H1 (cell line): Measurements from ENCODE around the gene RNASE1. TPM values are rescaled to one million over a fixed set of nuclear protein-coding genes. Genes with fewer than 3 reads are reported as not detected.

Source experiments
- CTCF ChIA-PET: fragments of 300-600 bp; sonication (Branson Sonifier 250); formaldehyde crosslinking; loops from one replicate; lab custom pipeline; 2021; ENCODE audit not compliant: partially characterized antibody; lab: Charles Lee
- POLR2A ChIA-PET: fragments of 300-600 bp; sonication (Branson Sonifier 250); formaldehyde crosslinking; loops from one replicate; lab custom pipeline; 2021; ENCODE audit warnings: inconsistent platforms; ENCODE audit not compliant: partially characterized antibody; lab: Charles Lee
- DNase-seq, 2 experiments: peaks; one replicate each; pipeline versions ENCODE4 v3.0.0 to v3.0.0-alpha.2; 2010 to 2022; ENCODE audit warnings: low spot score in 2 of 2, low read depth in 1 of 2, mixed read lengths in 1 of 2
- FAIRE-seq: peaks from 2 replicates; lab custom pipeline; 2011; peaks lifted over from hg19 to GRCh38; lab: Jason Lieb, UNC
- H2AFZ ChIP-seq: 2 replicates; pipeline ENCODE4 v1.8.1; 2012; ENCODE audit warnings: low read length, inconsistent platforms
- H2AK5ac ChIP-seq: 2 replicates; pipeline ENCODE4 v1.6.1; 2013; ENCODE audit warnings: low read depth, low read length
- H2BK120ac ChIP-seq: replicated peaks from 2 replicates; pipeline ENCODE3; 2013; ENCODE audit warnings: low read depth, low read length, inconsistent platforms
- H2BK12ac ChIP-seq: 2 replicates; pipeline ENCODE4 v1.6.1; 2013; ENCODE audit warnings: low read depth, low read length
- H2BK15ac ChIP-seq: 2 replicates; pipeline ENCODE4 v1.6.1; 2013; ENCODE audit warnings: low read length
- H2BK20ac ChIP-seq: 2 replicates; pipeline ENCODE4 v1.6.1; 2013; ENCODE audit warnings: low read length
- H2BK5ac ChIP-seq: 2 replicates; pipeline ENCODE4 v1.6.1; 2013; ENCODE audit warnings: low read depth, low read length
- H3K14ac ChIP-seq: 2 replicates; pipeline ENCODE4 v1.6.1; 2013; ENCODE audit warnings: inconsistent platforms; ENCODE audit not compliant: insufficient read length
- H3K18ac ChIP-seq: 2 replicates; pipeline ENCODE4 v1.6.1; 2013; ENCODE audit warnings: low read length; ENCODE audit errors: extremely low read depth
- H3K23ac ChIP-seq: 2 replicates; pipeline ENCODE4 v1.6.1; 2013; ENCODE audit warnings: inconsistent platforms; ENCODE audit not compliant: insufficient read length
- H3K23me2 ChIP-seq: 2 replicates; pipeline ENCODE4 v1.6.1; 2013; ENCODE audit warnings: low read depth, low read length
- H3K27ac ChIP-seq: 2 replicates; pipeline ENCODE4 v1.6.1; 2011; ENCODE audit warnings: low read depth, low read length, inconsistent platforms
- H3K27me3 ChIP-seq, 4 experiments: replicated peaks in 1 of 4; 1 replicate in 1 of 4; 2 replicates in 3 of 4; pipeline versions ENCODE4 v1.6.1 to v1.8.1; 2011 to 2013; ENCODE audit warnings: low read length in 3 of 4, mild to moderate bottlenecking in 3 of 4, inconsistent platforms in 2 of 4, mixed read lengths in 2 of 4, moderate library complexity in 1 of 4; ENCODE audit not compliant: control insufficient read depth in 3 of 4, insufficient read depth in 3 of 4; ENCODE audit errors: extremely low read depth in 1 of 4
- H3K36me3 ChIP-seq, 4 experiments: 2 replicates each; pipeline versions ENCODE4 v1.6.1 to v1.8.1; 2011 to 2013; ENCODE audit warnings: mild to moderate bottlenecking in 4 of 4, low read length in 3 of 4, moderate library complexity in 2 of 4, control low read depth in 1 of 4, inconsistent platforms in 1 of 4; ENCODE audit not compliant: insufficient read depth in 4 of 4, control insufficient read depth in 2 of 4
- H3K4ac ChIP-seq: replicated peaks from 2 replicates; pipeline ENCODE3; 2013; ENCODE audit warnings: low read length, low read depth, mixed read lengths, inconsistent platforms; ENCODE audit not compliant: insufficient read length
- H3K4me1 ChIP-seq, 4 experiments: replicated peaks in 1 of 4; 1 replicate in 1 of 4; 2 replicates in 3 of 4; pipeline versions ENCODE4 v1.6.1 to v1.8.1; 2011 to 2013; ENCODE audit warnings: low read length in 3 of 4, inconsistent platforms in 2 of 4, mixed read lengths in 1 of 4; ENCODE audit not compliant: insufficient read depth in 4 of 4, control insufficient read depth in 3 of 4
- H3K4me2 ChIP-seq, 2 experiments: 2 replicates each; pipeline versions ENCODE4 v1.6.1 to v1.8.1; 2011 to 2013; ENCODE audit warnings: low read depth in 2 of 2, low read length in 2 of 2, control low read depth in 1 of 2, inconsistent platforms in 1 of 2, mild to moderate bottlenecking in 1 of 2; ENCODE audit not compliant: insufficient read depth in 1 of 2
- H3K4me3 ChIP-seq, 4 experiments: fragments of 200-600, 300-600 bp in 1 of 4; sonication (generic), shearing (Covaris generic), sonication (Bioruptor Twin) in 1 of 4; 2 replicates each; pipeline versions ENCODE4 v1.5.1 to v1.8.1; 2011 to 2016; ENCODE audit warnings: low read length in 4 of 4, low read depth in 3 of 4, control low read depth in 2 of 4, inconsistent platforms in 2 of 4, mild to moderate bottlenecking in 2 of 4, mixed read lengths in 1 of 4, moderate library complexity in 1 of 4; ENCODE audit not compliant: insufficient read depth in 2 of 4; ENCODE audit errors: extremely low read depth in 1 of 4
- H3K56ac ChIP-seq: replicated peaks from 2 replicates; pipeline ENCODE3; 2013; ENCODE audit warnings: low read depth, mild to moderate bottlenecking, mixed read lengths, low read length, inconsistent platforms; ENCODE audit not compliant: insufficient read length
- H3K79me1 ChIP-seq: 2 replicates; pipeline ENCODE4 v1.6.1; 2013; ENCODE audit warnings: low read depth, low read length, control low read depth
- H3K79me2 ChIP-seq, 2 experiments: 2 replicates each; pipeline versions ENCODE4 v1.6.1 to v1.8.1; 2012 to 2013; ENCODE audit warnings: low read length in 2 of 2, mild to moderate bottlenecking in 2 of 2, inconsistent platforms in 1 of 2; ENCODE audit not compliant: insufficient read depth in 2 of 2, control insufficient read depth in 1 of 2
- H3K9ac ChIP-seq, 4 experiments: replicated peaks in 1 of 4; 1 replicate in 1 of 4; 2 replicates in 3 of 4; pipeline versions ENCODE4 v1.6.1 to v1.8.1; 2011 to 2013; ENCODE audit warnings: low read depth in 3 of 4, low read length in 3 of 4, control low read depth in 2 of 4, mild to moderate bottlenecking in 2 of 4, moderate library complexity in 2 of 4, inconsistent platforms in 1 of 4; ENCODE audit errors: extremely low read depth in 1 of 4
- H3K9me3 ChIP-seq, 2 experiments: 2 replicates each; pipeline versions ENCODE4 v1.6.1 to v1.8.1; 2012 to 2013; ENCODE audit warnings: mild to moderate bottlenecking in 2 of 2, moderate library complexity in 2 of 2, control low read depth in 1 of 2, inconsistent platforms in 1 of 2, low read depth in 1 of 2, low read length in 1 of 2, mixed read lengths in 1 of 2; ENCODE audit not compliant: insufficient read depth in 2 of 2
- H4K20me1 ChIP-seq, 2 experiments: replicated peaks in 1 of 2; 2 replicates each; pipeline versions ENCODE3 to v1.8.1; 2011 to 2013; ENCODE audit warnings: inconsistent platforms in 2 of 2, low read length in 2 of 2, mild to moderate bottlenecking in 1 of 2; ENCODE audit not compliant: insufficient read depth in 2 of 2, control insufficient read depth in 1 of 2
- H4K5ac ChIP-seq: 2 replicates; pipeline ENCODE4 v1.6.1; 2013; ENCODE audit warnings: low read length, low read depth, mixed read lengths, inconsistent platforms; ENCODE audit not compliant: insufficient read length
- H4K8ac ChIP-seq: 2 replicates; pipeline ENCODE4 v1.8.0; 2013; ENCODE audit warnings: mild to moderate bottlenecking, moderate library complexity, low read length, inconsistent platforms; ENCODE audit not compliant: insufficient read depth; ENCODE audit errors: extremely low read depth
- H4K91ac ChIP-seq: replicated peaks from 2 replicates; pipeline ENCODE3; 2013; ENCODE audit warnings: low read length, mixed read lengths, inconsistent platforms; ENCODE audit not compliant: insufficient read length
- EZH2 ChIP-seq: fragments of 200-600 bp; sonication (generic); IDR thresholded peaks from 2 replicates; pipeline ENCODE4 v1.7.1; 2012; ENCODE audit warnings: low read depth, mild to moderate bottlenecking, moderate library complexity, low read length, inconsistent platforms; ENCODE audit not compliant: severe bottlenecking
- KDM1A ChIP-seq: fragments of 200-600, 300-600 bp; sonication (generic); IDR thresholded peaks from 2 replicates; pipeline ENCODE4 v1.7.1; 2016; ENCODE audit warnings: mild to moderate bottlenecking, low read length, borderline replicate concordance
- TCF12 ChIP-seq: IDR thresholded peaks from 2 replicates; pipeline ENCODE4 v1.6.1; 2011; ENCODE audit warnings: low read depth, mild to moderate bottlenecking, low read length
- WGBS, 2 experiments: shearing (Covaris generic) in 1 of 2; methylation state at CpG; one replicate each; pipeline versions ENCODE4 v1.1.6 to v1.1.7; 2013 to 2015; ENCODE audit warnings: low lambda C conversion rate in 2 of 2, mixed read lengths in 2 of 2, inconsistent platforms in 1 of 2, low coverage in 1 of 2, missing lambda C conversion rate in 1 of 2; ENCODE audit not compliant: insufficient replicate concordance in 2 of 2, insufficient coverage in 1 of 2, insufficient read length in 1 of 2; ENCODE audit errors: extremely low coverage in 1 of 2, missing lambda C conversion rate in 1 of 2; 5-methylcytosine and 5-hydroxymethylcytosine counted together
- polyA plus RNA-seq, 7 experiments: library from polyadenylated mRNA; depleted of rRNA in 3 of 7; stranded (reverse) in 5 of 7; unstranded in 2 of 7; fragments of >200 nt in 5 of 7; fragments of 200-250 nt in 2 of 7; gene quantifications; 1 replicate in 5 of 7; 2 replicates in 1 of 7; 4 replicates in 1 of 7; pipeline versions ENCODE4 v1.2.1 to v1.2.3, GENCODE V29; 2011 to 2013; ENCODE audit warnings: missing spikeins in 2 of 7, mixed read lengths in 2 of 7
- total RNA-seq: library from RNA; stranded (reverse); fragmentation: NEBNext Ultra II Directional; extraction: Animal tissue kit (Norgen Biotek cat#: 25700); gene quantifications from 2 replicates; pipeline ENCODE4 v1.2.1, GENCODE V29; 2021

RNASE1 gene
- total and polyA plus RNA-seq, 2 of the 8 experiments (the other 6 are each of a cell fraction or from before 2014, with no cell fraction given) = 2.2 to 13.4 TPM

DNA sequence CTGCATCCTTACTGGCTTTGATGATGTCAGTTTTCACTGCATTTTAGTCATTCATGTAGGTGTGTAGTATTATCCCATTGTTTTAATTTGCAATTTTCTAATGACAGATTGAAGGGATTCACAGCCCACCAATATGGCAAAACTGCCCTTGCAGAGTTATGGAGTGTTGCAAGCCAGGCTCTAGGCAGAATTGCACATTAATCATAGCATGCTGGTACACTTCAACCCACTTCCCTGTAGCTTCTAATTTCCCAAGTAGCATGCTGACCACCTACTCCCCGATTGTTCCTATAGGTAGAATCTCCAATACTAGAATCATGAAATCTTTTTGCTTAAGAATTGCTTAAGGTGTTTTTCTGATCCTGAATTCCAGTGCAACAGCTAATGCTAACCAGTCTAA is 26.7 kb downstream of the RNASE1 start:
- WGBS, 2 experiments = 92% methylated on average over 1 of the region's 1 CpG; no CpG with 5 or more reads in 1 of the 2 experiments
- H2BK20ac ChIP-seq = peak overlapping the region; percentile 99
- H3K9ac ChIP-seq = no peak overlapping the region
- H3K9me3 ChIP-seq = no peaks in the 10 kb centered on the region
- no peaks in the 10 kb centered on the region for H3K23me2 ChIP-seq
- no peaks in the 10 kb centered on the region for H3K36me3 ChIP-seq
- FAIRE-seq = peak; percentile 7
- ChIA-PET POLR2A (interaction anchor here (1.2 kb wide), 1 partner anchor 18 kb away, joined by 4 read pairs; no protein-coding TSS in a partner anchor), CTCF (interaction anchor here (0.8 to 2.0 kb wide), 4 partner anchors 13 to 195 kb away, joined by 3 to 6 read pairs (median 4); no protein-coding TSS in a partner anchor)
- no peak overlapping the region for H4K8ac ChIP-seq
- no peak overlapping the region for H3K14ac ChIP-seq
- peaks cover 5 to 20% (median 9%) of the 10 kb centered on the region in 4 experiments; a peak in 5 of 7 replicates for H3K4me1 ChIP-seq
- no peak overlapping the region for H3K56ac ChIP-seq
- H3K4me3 ChIP-seq = no peak overlapping the region
- peak overlapping the region; percentile 33; the same call in 1 of the 2 replicates for H3K18ac ChIP-seq
- H2BK15ac ChIP-seq = no peak overlapping the region
- H3K4me2 ChIP-seq = peak overlapping the region in 1 of 2 experiments; percentile 34; a peak in 2 of 4 replicates
- no peaks in the 10 kb centered on the region for H3K79me2 ChIP-seq
- peak overlapping the region; percentile 76; the same call in 1 of the 2 replicates for H2AK5ac ChIP-seq
- no peaks in the 10 kb centered on the region for H3K79me1 ChIP-seq
- H2AFZ ChIP-seq = no peak overlapping the region
- H3K27me3 ChIP-seq = no peaks in the 10 kb centered on the region
- peak overlapping the region; percentile 85 for H2BK120ac ChIP-seq
- no peak for DNase-seq
- no peak overlapping the region for H3K27ac ChIP-seq
- peak overlapping the region; percentile 46 for H2BK12ac ChIP-seq
- H3K4ac ChIP-seq = peak overlapping the region; percentile 45
- H4K20me1 ChIP-seq = no peaks in the 10 kb centered on the region
- peak overlapping the region; percentile 67 for H4K91ac ChIP-seq
- no peak for TF ChIP-seq EZH2
- TF ChIP-seq KDM1A = no peak
- TF ChIP-seq TCF12 = no peak
- peak overlapping the region; percentile 62 for H4K5ac ChIP-seq
- no peak overlapping the region for H3K23ac ChIP-seq
- peak overlapping the region; percentile 80; the same call in 1 of the 2 replicates for H2BK5ac ChIP-seq
